GM18858 (cell line): Measurements from ENCODE around the gene HIPK2.
"Not testable (repeated sequence)": the region's sequence is repeated elsewhere in the genome, so short reads cannot be mapped to it uniquely, and the experiment has no call there.

ENCODE experiments used
- ATAC-seq: cut with Tn5 transposase; IDR thresholded peaks from one replicate; pipeline ENCODE4 v1.9.1; 2021; ENCODE audit not compliant: unreplicated experiment

Gene HIPK2

GRCh38 chr7:139635526-139636302 lies 142.1 kb downstream of the HIPK2 start:
- no peak for ATAC-seq

- ATAC-seq = no peak
These were observed 143.7 kb downstream of the HIPK2 start for GRCh38 chr7:139634087-139634486.

- ATAC-seq = no peak
These were observed 146.2 kb downstream of the HIPK2 start for GRCh38 chr7:139631520-139632031.

DNA sequence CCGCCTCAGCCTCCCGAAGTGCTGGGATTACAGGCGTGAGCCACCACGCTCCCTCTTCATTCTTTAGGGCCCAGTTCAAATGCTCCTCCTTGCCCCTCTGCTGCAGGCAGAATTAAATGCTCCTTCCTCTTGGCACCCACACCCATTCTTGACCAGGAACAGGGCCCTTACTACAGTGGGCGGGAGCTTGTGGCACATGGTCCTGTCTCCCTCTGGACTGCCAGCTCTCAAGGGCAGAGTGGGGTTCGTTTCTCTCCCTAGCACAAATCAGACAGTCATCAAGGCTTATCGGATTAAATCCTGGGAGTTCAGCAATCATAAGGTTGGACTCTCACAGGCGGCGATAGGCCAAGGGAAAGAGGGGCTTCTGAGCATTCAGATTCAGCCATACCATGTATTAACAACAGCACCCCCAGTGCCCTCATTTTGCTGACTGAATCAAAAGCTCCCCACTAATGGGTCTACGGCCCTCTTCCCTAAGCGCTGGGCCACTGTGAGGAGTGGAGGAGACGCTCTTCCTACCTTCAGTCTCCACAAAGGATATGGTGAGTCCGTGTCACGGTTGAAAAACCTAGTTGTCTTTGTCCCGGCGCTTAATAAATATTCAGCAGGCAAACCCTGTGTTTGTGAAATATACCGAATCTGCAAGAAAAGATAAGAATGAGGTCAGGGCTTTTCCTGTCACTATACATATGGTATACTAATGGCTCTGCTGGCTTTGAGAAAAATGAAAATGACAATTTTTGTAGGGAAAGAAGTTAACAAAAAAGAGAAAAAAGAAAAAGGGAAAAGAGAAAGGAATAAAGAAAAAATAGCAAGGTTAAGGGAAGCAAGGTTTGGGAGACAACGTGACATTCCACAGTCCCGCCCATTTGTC lies 146.9 kb downstream of the HIPK2 start:
- ATAC-seq = no peak

DNA sequence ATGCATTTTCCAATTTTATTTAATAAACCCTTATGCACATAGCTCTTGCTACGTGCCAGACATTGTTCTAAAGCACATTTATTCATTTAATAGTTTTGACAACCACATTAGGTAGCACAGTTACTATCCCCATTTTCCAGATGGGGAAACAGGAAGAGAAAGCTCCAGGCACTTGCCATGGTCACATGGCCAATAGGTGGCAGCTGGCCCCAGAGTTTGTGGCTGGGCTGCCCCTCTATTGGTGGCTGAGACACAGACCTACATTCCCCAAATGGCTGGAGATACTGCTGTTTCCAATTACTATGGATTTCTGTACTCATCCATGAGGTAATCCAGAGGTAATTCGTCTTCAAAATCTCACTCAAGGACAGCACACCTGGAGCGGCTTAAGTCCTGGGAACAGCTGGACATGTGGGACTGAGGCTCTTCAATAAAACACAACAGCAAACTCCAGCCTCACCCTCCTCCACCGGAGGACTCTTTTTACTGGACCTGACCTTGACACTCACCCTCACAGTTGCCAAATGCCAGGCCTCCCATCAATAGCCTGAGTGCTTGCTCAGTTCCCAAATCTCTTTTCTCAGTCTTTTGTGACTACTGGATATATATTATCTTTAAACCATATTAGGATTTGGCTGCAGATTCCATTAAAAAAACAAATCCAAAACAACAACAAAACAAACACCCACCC lies 148.3 kb downstream of the HIPK2 start:
- ATAC-seq = no peak

GRCh38 chr7:139627831-139628230 lies 150.0 kb downstream of the HIPK2 start:
- no peak for ATAC-seq

- no peak for ATAC-seq
These were observed 151.0 kb downstream of the HIPK2 start for GRCh38 chr7:139626817-139627216.

DNA sequence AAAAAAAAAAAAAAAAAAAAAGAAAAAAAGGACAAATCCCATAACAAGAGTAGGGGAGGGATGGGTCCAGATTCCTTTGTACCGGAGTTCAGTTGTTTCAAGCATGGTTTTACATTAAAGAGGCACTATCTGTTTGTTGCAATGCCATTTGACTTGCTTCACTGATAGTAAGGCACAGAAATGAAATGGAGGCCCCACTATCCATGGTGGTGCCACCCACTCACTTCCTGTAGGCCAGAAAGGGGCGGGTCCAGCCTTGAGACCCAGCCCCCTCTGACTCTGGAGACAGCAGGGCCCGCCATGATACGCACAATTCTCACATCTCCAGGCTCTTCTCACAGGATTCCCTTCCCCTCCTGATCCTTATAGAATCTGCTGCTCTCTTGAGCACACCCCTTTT lies 154.3 kb downstream of the HIPK2 start:
- no peak for ATAC-seq

DNA sequence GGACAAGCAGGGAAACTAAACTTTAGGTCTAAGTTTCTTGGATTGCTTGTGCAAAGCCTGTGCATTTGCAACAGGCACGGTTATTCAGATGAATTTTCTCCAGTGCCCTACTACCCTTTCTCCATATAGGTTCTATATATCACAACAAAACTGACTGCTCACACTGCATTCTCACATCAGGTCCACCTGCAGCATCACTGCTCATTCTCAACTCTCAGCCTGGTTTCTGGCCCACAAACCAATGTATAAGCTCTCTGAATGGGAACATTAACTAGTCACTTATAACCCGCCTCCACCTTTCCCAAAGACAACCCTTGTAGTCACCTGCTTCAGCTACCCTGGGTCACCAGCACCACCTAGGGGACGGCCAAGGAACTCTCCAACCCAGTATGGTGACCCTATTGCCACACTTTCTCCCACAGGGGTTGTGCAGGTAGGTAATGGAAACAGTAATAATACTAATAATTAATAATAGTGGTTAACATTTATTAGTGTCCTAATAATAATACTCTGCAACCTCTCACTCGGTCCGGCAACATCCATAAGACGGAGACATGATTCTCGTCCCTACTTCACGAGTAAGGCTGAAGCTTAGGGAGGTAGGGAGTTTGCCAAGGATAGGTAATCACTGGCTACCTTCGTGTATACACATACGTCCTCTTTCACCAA lies 157.0 kb downstream of the HIPK2 start:
- peak; percentile 47 for ATAC-seq

DNA sequence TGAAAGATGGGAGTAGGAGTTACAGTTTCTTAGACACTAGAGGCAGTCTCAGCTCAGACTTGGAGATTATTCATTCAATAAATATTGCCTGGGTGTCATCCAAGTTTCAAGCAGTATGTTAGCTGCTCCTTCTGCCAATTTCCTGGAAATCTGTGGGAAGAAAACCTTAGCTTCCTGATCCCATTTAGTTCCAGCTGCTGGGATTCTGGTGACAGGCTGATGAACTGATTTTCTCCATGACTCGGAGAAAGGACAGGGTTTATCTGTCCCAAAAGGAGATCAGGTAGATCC lies 158.5 kb downstream of the HIPK2 start:
- no peak for ATAC-seq

GRCh38 chr7:139618482-139619366 lies 159.1 kb downstream of the HIPK2 start:
- ATAC-seq = no peak

GRCh38 chr7:139617074-139617473 lies 160.7 kb downstream of the HIPK2 start:
- no peak for ATAC-seq

GRCh38 chr7:139614886-139615285 lies 162.9 kb downstream of the HIPK2 start:
- ATAC-seq = no peak

DNA sequence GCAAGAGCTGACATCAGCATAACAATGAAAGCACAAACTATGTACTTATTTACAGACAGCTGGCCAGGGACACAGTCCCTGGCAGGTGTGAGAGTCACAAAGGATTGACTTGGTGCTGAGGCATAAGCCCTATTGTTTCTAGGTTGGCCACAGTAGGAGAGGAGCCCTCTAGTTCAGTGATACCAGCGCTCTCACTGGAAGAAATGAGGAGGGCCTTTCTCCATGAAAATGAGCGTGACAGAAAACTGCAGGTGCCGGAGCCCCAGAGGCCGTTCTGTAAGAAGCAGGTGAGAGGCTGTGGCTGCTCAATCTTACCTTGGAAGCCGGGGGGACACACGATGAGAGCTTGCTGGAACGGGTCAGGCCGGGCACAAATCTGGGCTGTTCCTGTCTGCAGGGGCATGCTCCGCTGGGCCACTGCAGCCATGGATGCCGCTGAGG lies 163.8 kb downstream of the HIPK2 start:
- no peak for ATAC-seq

- not testable (repeated sequence) for ATAC-seq
These were observed 166.2 kb downstream of the HIPK2 start for GRCh38 chr7:139611556-139611955.

GRCh38 chr7:139610595-139610994 lies 167.2 kb downstream of the HIPK2 start:
- no peak for ATAC-seq

- no peak for ATAC-seq
These were observed 173.9 kb downstream of the HIPK2 start for GRCh38 chr7:139603896-139604295.

DNA sequence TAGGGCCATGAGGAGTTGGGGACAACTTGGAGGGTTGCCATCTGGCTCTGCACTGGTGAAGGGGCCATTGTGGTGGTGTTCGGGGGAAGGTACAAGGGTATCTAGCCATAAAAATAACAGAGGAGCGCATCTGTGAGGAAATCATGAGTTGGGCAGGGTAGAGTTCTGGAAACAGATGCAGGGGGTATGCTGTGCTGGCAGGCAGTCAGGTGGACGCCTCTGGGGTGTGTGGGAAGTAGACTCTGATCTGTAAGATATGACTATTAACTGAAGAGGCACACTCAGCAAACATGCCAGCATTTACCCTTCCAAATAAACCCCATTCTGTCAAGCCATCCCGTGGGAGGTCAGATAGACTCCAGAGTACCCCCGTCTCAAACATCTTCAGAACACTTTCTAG lies 174.5 kb downstream of the HIPK2 start:
- ATAC-seq = no peak

- no peak for ATAC-seq
These were observed 175.6 kb downstream of the HIPK2 start for GRCh38 chr7:139602143-139602722.

GRCh38 chr7:139601176-139601575 lies 176.6 kb downstream of the HIPK2 start:
- no peak for ATAC-seq
